ENCODE results near the gene IGFBP6.
A peak's percentile ranks its signal among the peaks of the same experiment; 100 is the strongest.

IGFBP6 gene

DNA sequence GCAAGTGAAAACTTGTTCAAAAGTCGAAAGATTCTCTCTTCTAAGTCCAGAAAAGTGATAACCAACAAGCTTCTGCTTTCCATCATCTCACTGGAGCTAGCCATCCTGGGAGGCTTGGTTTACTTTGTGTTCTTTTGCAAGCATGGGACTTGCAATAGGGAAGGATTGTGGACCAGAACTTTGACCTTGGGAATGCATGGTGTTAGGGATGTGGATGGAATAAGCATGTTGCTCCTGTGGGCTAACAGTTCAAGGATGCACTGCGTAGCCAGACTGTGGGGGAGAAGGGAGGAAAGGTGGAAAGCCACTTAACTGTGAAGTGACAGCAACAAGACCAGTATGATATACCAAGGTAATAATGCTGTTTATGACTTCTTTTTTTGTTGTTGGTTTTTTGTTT lies 34.4 kb downstream of the IGFBP6 start:
- Histone ChIP-seq H2AK5ac (ENCODE audit: low read depth, low read length) (no peak overlapping the region), H3K27ac (replicated peaks; ENCODE audit: low read length) (no peak overlapping the region), H3K4me2 (ENCODE audit: insufficient read depth, low read length, poor library complexity, severe bottlenecking) (no peak overlapping the region), H2AFZ (ENCODE audit: low read length) (no peak overlapping the region), H2BK5ac (ENCODE audit: low read length) (no peak overlapping the region), H3K79me1 (ENCODE audit: low read depth, low read length) (no peaks in the 10 kb centered on the region), H3K4me1 (ENCODE audit: control insufficient read depth in 2 of 2, insufficient read depth in 1 of 2, low read depth in 1 of 2, low read length in 2 of 2) (no peaks in the 10 kb centered on the region), H3K27me3 (ENCODE audit: control insufficient read depth in 3 of 3, insufficient read depth in 3 of 3, low read depth in 1 of 3, low read length in 3 of 3) (peaks cover 0 to 10% (median 2%) of the 10 kb centered on the region in 3 experiments), H3K23ac (ENCODE audit: low read depth, low read length, poor library complexity) (no peak overlapping the region), H4K8ac (ENCODE audit: low read depth, low read length) (no peak overlapping the region), H4K91ac (ENCODE audit: low read depth, low read length, poor library complexity) (no peak overlapping the region), H2BK12ac (ENCODE audit: low read length) (no peak overlapping the region), H3K9me3 (replicated peaks in 1 of 2; ENCODE audit: control insufficient read depth in 2 of 2, insufficient read depth in 1 of 2, low read depth in 1 of 2, low read length in 2 of 2) (no peaks in the 10 kb centered on the region), H3K14ac (ENCODE audit: low read length) (no peak overlapping the region), H2BK120ac (ENCODE audit: low read depth, low read length) (no peak overlapping the region), H3K4ac (ENCODE audit: low read length) (no peak overlapping the region), H3K18ac (ENCODE audit: low read length) (no peak overlapping the region), H3K36me3 (replicated peaks in 1 of 2; ENCODE audit: control insufficient read depth in 2 of 2, insufficient read depth in 2 of 2, low read length in 2 of 2) (no peaks in the 10 kb centered on the region), H2BK15ac (ENCODE audit: low read length) (no peak overlapping the region), H3K9ac (ENCODE audit: low read depth, low read length, poor library complexity) (no peak overlapping the region), H3K4me3 (ENCODE audit: low read length in 2 of 2) (no peak overlapping the region)
- DNase-seq (ENCODE audit: low spot score) = no peak
- no CpG with 5 or more reads among the region's 2 CpGs for WGBS, 2 donors (ENCODE audit: extremely low coverage in 2 of 2, insufficient read length in 2 of 2, insufficient replicate concordance in 1 of 2)

- H3K4ac ChIP-seq (ENCODE audit: low read length) = no peak overlapping the region
- H3K9ac ChIP-seq (ENCODE audit: low read depth, low read length, poor library complexity) = no peak overlapping the region
- H3K18ac ChIP-seq (ENCODE audit: low read length) = no peak overlapping the region
- peaks cover 0 to 10% (median under 1%) of the 10 kb centered on the region in 3 experiments for H3K27me3 ChIP-seq (ENCODE audit: control insufficient read depth in 3 of 3, insufficient read depth in 3 of 3, low read depth in 1 of 3, low read length in 3 of 3)
- H3K14ac ChIP-seq (ENCODE audit: low read length) = no peak overlapping the region
- H2AK5ac ChIP-seq (ENCODE audit: low read depth, low read length) = no peak overlapping the region
- H4K8ac ChIP-seq (ENCODE audit: low read depth, low read length) = no peak overlapping the region
- no peak overlapping the region for H2AFZ ChIP-seq (ENCODE audit: low read length)
- H2BK5ac ChIP-seq (ENCODE audit: low read length) = no peak overlapping the region
- no peak overlapping the region for H3K23ac ChIP-seq (ENCODE audit: low read depth, low read length, poor library complexity)
- no peak overlapping the region for H3K27ac ChIP-seq (replicated peaks; ENCODE audit: low read length)
- no peaks in the 10 kb centered on the region for H3K4me1 ChIP-seq (ENCODE audit: control insufficient read depth in 2 of 2, insufficient read depth in 1 of 2, low read depth in 1 of 2, low read length in 2 of 2)
- no peaks in the 10 kb centered on the region for H3K36me3 ChIP-seq (replicated peaks in 1 of 2; ENCODE audit: control insufficient read depth in 2 of 2, insufficient read depth in 2 of 2, low read length in 2 of 2)
- H3K4me2 ChIP-seq (ENCODE audit: insufficient read depth, low read length, poor library complexity, severe bottlenecking) = no peak overlapping the region
- H3K79me1 ChIP-seq (ENCODE audit: low read depth, low read length) = no peaks in the 10 kb centered on the region
- DNase-seq (ENCODE audit: low spot score) = no peak
- H3K9me3 ChIP-seq (replicated peaks in 1 of 2; ENCODE audit: control insufficient read depth in 2 of 2, insufficient read depth in 1 of 2, low read depth in 1 of 2, low read length in 2 of 2) = no peaks in the 10 kb centered on the region
- H4K91ac ChIP-seq (ENCODE audit: low read depth, low read length, poor library complexity) = no peak overlapping the region
- no peak overlapping the region for H3K4me3 ChIP-seq (ENCODE audit: low read length in 2 of 2)
- no peak overlapping the region for H2BK120ac ChIP-seq (ENCODE audit: low read depth, low read length)
- H2BK12ac ChIP-seq (ENCODE audit: low read length) = no peak overlapping the region
- no CpG with 5 or more reads among the region's 3 CpGs for WGBS, 2 donors (ENCODE audit: extremely low coverage in 2 of 2, insufficient read length in 2 of 2, insufficient replicate concordance in 1 of 2)
- H2BK15ac ChIP-seq (ENCODE audit: low read length) = no peak overlapping the region
Measured at GRCh38 chr12:53133722-53134121, 36.3 kb downstream of the IGFBP6 start.

GRCh38 chr12:53143355-53143754 lies 45.9 kb downstream of the IGFBP6 start:
- Histone ChIP-seq H3K36me3 (replicated peaks in 1 of 2; ENCODE audit: control insufficient read depth in 2 of 2, insufficient read depth in 2 of 2, low read length in 2 of 2) (no peaks in the 10 kb centered on the region), H3K4me1 (ENCODE audit: control insufficient read depth in 2 of 2, insufficient read depth in 1 of 2, low read depth in 1 of 2, low read length in 2 of 2) (no peaks in the 10 kb centered on the region), H3K23ac (ENCODE audit: low read depth, low read length, poor library complexity) (no peak overlapping the region), H4K91ac (ENCODE audit: low read depth, low read length, poor library complexity) (no peak overlapping the region), H2BK5ac (ENCODE audit: low read length) (no peak overlapping the region), H3K27ac (replicated peaks; ENCODE audit: low read length) (no peak overlapping the region), H2BK15ac (ENCODE audit: low read length) (no peak overlapping the region), H3K79me1 (ENCODE audit: low read depth, low read length) (no peaks in the 10 kb centered on the region), H3K4me2 (ENCODE audit: insufficient read depth, low read length, poor library complexity, severe bottlenecking) (no peak overlapping the region), H3K4ac (ENCODE audit: low read length) (no peak overlapping the region), H3K27me3 (ENCODE audit: control insufficient read depth in 3 of 3, insufficient read depth in 3 of 3, low read depth in 1 of 3, low read length in 3 of 3) (no peaks in the 10 kb centered on the region), H3K4me3 (ENCODE audit: low read length in 2 of 2) (no peak overlapping the region), H2AFZ (ENCODE audit: low read length) (no peak overlapping the region), H4K8ac (ENCODE audit: low read depth, low read length) (no peak overlapping the region), H2BK12ac (ENCODE audit: low read length) (no peak overlapping the region), H3K9ac (ENCODE audit: low read depth, low read length, poor library complexity) (no peak overlapping the region), H2BK120ac (ENCODE audit: low read depth, low read length) (no peak overlapping the region), H2AK5ac (ENCODE audit: low read depth, low read length) (no peak overlapping the region), H3K9me3 (replicated peaks in 1 of 2; ENCODE audit: control insufficient read depth in 2 of 2, insufficient read depth in 1 of 2, low read depth in 1 of 2, low read length in 2 of 2) (peaks cover 0 to 8% of the 10 kb centered on the region in 2 donors), H3K14ac (ENCODE audit: low read length) (no peak overlapping the region), H3K18ac (ENCODE audit: low read length) (no peak overlapping the region)
- no peak for DNase-seq (ENCODE audit: low spot score)
- WGBS, 2 donors (ENCODE audit: extremely low coverage in 2 of 2, insufficient read length in 2 of 2, insufficient replicate concordance in 1 of 2) = no CpG with 5 or more reads among the region's 4 CpGs

- H4K91ac ChIP-seq (ENCODE audit: low read depth, low read length, poor library complexity) = no peak overlapping the region
- WGBS, 2 donors (ENCODE audit: extremely low coverage in 2 of 2, insufficient read length in 2 of 2, insufficient replicate concordance in 1 of 2) = no CpG with 5 or more reads among the region's 5 CpGs
- no peak overlapping the region for H2BK12ac ChIP-seq (ENCODE audit: low read length)
- no peaks in the 10 kb centered on the region for H3K27me3 ChIP-seq (ENCODE audit: control insufficient read depth in 3 of 3, insufficient read depth in 3 of 3, low read depth in 1 of 3, low read length in 3 of 3)
- no peaks in the 10 kb centered on the region for H3K36me3 ChIP-seq (replicated peaks in 1 of 2; ENCODE audit: control insufficient read depth in 2 of 2, insufficient read depth in 2 of 2, low read length in 2 of 2)
- H4K8ac ChIP-seq (ENCODE audit: low read depth, low read length) = no peak overlapping the region
- no peak overlapping the region for H2BK120ac ChIP-seq (ENCODE audit: low read depth, low read length)
- H2BK5ac ChIP-seq (ENCODE audit: low read length) = no peak overlapping the region
- no peak overlapping the region for H2AK5ac ChIP-seq (ENCODE audit: low read depth, low read length)
- H3K9me3 ChIP-seq (replicated peaks in 1 of 2; ENCODE audit: control insufficient read depth in 2 of 2, insufficient read depth in 1 of 2, low read depth in 1 of 2, low read length in 2 of 2) = no peaks in the 10 kb centered on the region
- no peaks in the 10 kb centered on the region for H3K79me1 ChIP-seq (ENCODE audit: low read depth, low read length)
- no peak overlapping the region for H3K4ac ChIP-seq (ENCODE audit: low read length)
- no peaks in the 10 kb centered on the region for H3K4me1 ChIP-seq (ENCODE audit: control insufficient read depth in 2 of 2, insufficient read depth in 1 of 2, low read depth in 1 of 2, low read length in 2 of 2)
- H3K18ac ChIP-seq (ENCODE audit: low read length) = no peak overlapping the region
- H2BK15ac ChIP-seq (ENCODE audit: low read length) = no peak overlapping the region
- H2AFZ ChIP-seq (ENCODE audit: low read length) = no peak overlapping the region
- no peak overlapping the region for H3K14ac ChIP-seq (ENCODE audit: low read length)
- H3K27ac ChIP-seq (replicated peaks; ENCODE audit: low read length) = no peak overlapping the region
- no peak for DNase-seq (ENCODE audit: low spot score)
- H3K4me3 ChIP-seq (ENCODE audit: low read length in 2 of 2) = peak overlapping the region in 1 of 2 donors; percentile 53
- no peak overlapping the region for H3K9ac ChIP-seq (ENCODE audit: low read depth, low read length, poor library complexity)
- no peak overlapping the region for H3K4me2 ChIP-seq (ENCODE audit: insufficient read depth, low read length, poor library complexity, severe bottlenecking)
- no peak overlapping the region for H3K23ac ChIP-seq (ENCODE audit: low read depth, low read length, poor library complexity)
Measured at GRCh38 chr12:53145383-53146260, 48.2 kb downstream of the IGFBP6 start.
